Hematopoietic multipotent progenitor cell treated with erythropoietin and hydrocortisone succinate and interleukin-3 and kit ligand, for 6 days (in vitro differentiated cells): Measurements from ENCODE around the gene TMEM106C.
"Not testable (repeated sequence)": the region's sequence is repeated elsewhere in the genome, so short reads cannot be mapped to it uniquely, and the experiment has no call there.

ENCODE experiments used
- DNase-seq: peaks from one replicate; pipeline ENCODE4 v3.0.0-alpha.2; 2015

TMEM106C gene

GRCh38 chr12:47949441-47950341 lies 13.7 kb upstream of the TMEM106C start:
- peak; percentile 72 for DNase-seq

GRCh38 chr12:47950856-47951468 lies 12.4 kb upstream of the TMEM106C start:
- no peak for DNase-seq

- no peak for DNase-seq
Observed at GRCh38 chr12:47954058-47954457, 9.3 kb upstream of the TMEM106C start.

GRCh38 chr12:47954467-47955045 lies 8.8 kb upstream of the TMEM106C start:
- no peak for DNase-seq

- no peak for DNase-seq
Observed at GRCh38 chr12:47955059-47955458, 8.3 kb upstream of the TMEM106C start.

GRCh38 chr12:47957671-47958070 lies 5.7 kb upstream of the TMEM106C start:
- not testable (repeated sequence) for DNase-seq

GRCh38 chr12:47962198-47962597 lies 1.2 kb upstream of the TMEM106C start:
- no peak for DNase-seq

GRCh38 chr12:47964106-47964728 lies 821 bp downstream of the TMEM106C start:
- peak; percentile 54 for DNase-seq

GRCh38 chr12:47965581-47965980 lies 2.2 kb downstream of the TMEM106C start:
- no peak for DNase-seq

- DNase-seq: no peak
Observed at GRCh38 chr12:47967461-47968321, 4.3 kb downstream of the TMEM106C start.

GRCh38 chr12:47969845-47970244 lies 6.4 kb downstream of the TMEM106C start:
- DNase-seq: no peak

GRCh38 chr12:47970843-47971242 lies 7.4 kb downstream of the TMEM106C start:
- DNase-seq: no peak

GRCh38 chr12:47972895-47973294 lies 9.5 kb downstream of the TMEM106C start:
- no peak for DNase-seq

GRCh38 chr12:47973870-47974269 lies 10.5 kb downstream of the TMEM106C start:
- DNase-seq: no peak

GRCh38 chr12:47975036-47975620 lies 11.7 kb downstream of the TMEM106C start:
- DNase-seq: no peak

GRCh38 chr12:47975816-47976215 lies 12.4 kb downstream of the TMEM106C start:
- DNase-seq: no peak

- no peak for DNase-seq
Observed at GRCh38 chr12:47977046-47977771, 13.8 kb downstream of the TMEM106C start.

- no peak for DNase-seq
Observed at GRCh38 chr12:47977772-47978597, 14.6 kb downstream of the TMEM106C start.

GRCh38 chr12:47978598-47978873 lies 15.1 kb downstream of the TMEM106C start:
- DNase-seq: no peak

GRCh38 chr12:47979166-47979565 lies 15.8 kb downstream of the TMEM106C start:
- no peak for DNase-seq

- no peak for DNase-seq
Observed at GRCh38 chr12:47979686-47980085, 16.3 kb downstream of the TMEM106C start.
